K562 (cell line): ENCODE data around the gene ATXN1. TPM values are rescaled to one million over a fixed set of nuclear protein-coding genes. Genes with fewer than 3 reads are reported as not detected.

Source experiments
- BACH1 ChIP-seq: fragments of 200-800 bp; sonication (Bioruptor generic); IDR thresholded peaks from 2 replicates; pipeline ENCODE4 v1.6.1; 2016; ENCODE audit warnings: missing genetic modification characterization, missing compliant biosample characterization
- CCNT2 ChIP-seq: IDR thresholded peaks from 2 replicates; pipeline ENCODE4 v1.6.1; 2011; ENCODE audit warnings: borderline replicate concordance, low read depth, mild to moderate bottlenecking, moderate library complexity, mixed read lengths, low read length; ENCODE audit not compliant: insufficient read length; ENCODE audit errors: extremely low read depth
- E2F6 ChIP-seq, 2 experiments: IDR thresholded peaks; 2 replicates each; pipeline ENCODE4 v1.6.1; 2011; ENCODE audit warnings: borderline replicate concordance in 1 of 2, control low read depth in 1 of 2, low read depth in 1 of 2, low read length in 1 of 2, mild to moderate bottlenecking in 1 of 2, mixed read lengths in 1 of 2, moderate library complexity in 1 of 2; ENCODE audit not compliant: insufficient read depth in 1 of 2, insufficient read length in 1 of 2, poor library complexity in 1 of 2, severe bottlenecking in 1 of 2; ENCODE audit errors: extremely low read depth in 1 of 2
- HINFP ChIP-seq: fragments of 450-650 bp; conservative IDR thresholded peaks from 2 replicates; pipeline ENCODE4 v1.6.1; 2016; ENCODE audit warnings: missing genetic modification characterization, low read depth, mild to moderate bottlenecking, control low read depth, missing compliant biosample characterization
- MITF ChIP-seq: IDR thresholded peaks from 2 replicates; pipeline ENCODE4 v1.6.1; 2014; ENCODE audit warnings: antibody characterized with exemption
- PML ChIP-seq: IDR thresholded peaks from 2 replicates; pipeline ENCODE4 v1.6.1; 2012; ENCODE audit warnings: low read length, inconsistent platforms
- SIRT6 ChIP-seq: IDR thresholded peaks from one replicate; pipeline ENCODE4 v1.6.1; 2012; ENCODE audit warnings: low read depth, mild to moderate bottlenecking, control low read depth, inconsistent platforms, low read length, moderate library complexity
- TSC22D4 ChIP-seq: fragments of 450-650 bp; IDR thresholded peaks from 2 replicates; pipeline ENCODE4 v1.6.1; 2016; ENCODE audit warnings: missing genetic modification characterization, missing biosample characterization, control low read depth
- ZKSCAN3 ChIP-seq: fragments of 250-450 bp; sonication (Bioruptor Pico); IDR thresholded peaks from 2 replicates; pipeline ENCODE4 v1.4.0; 2020
- ZNF431 ChIP-seq: sonication (generic); formaldehyde crosslinking; IDR thresholded peaks from 2 replicates; pipeline ENCODE4 v1.8.0; 2022; ENCODE audit warnings: mild to moderate bottlenecking, missing genetic modification reagents
- ZNF77 ChIP-seq: fragments of 250-450 bp; sonication (Bioruptor Pico); IDR thresholded peaks from 2 replicates; pipeline ENCODE4 v1.5.0; 2020
- ZZZ3 ChIP-seq: fragments of 450-650 bp; IDR thresholded peaks from 2 replicates; pipeline ENCODE4 v1.6.1; 2016; ENCODE audit warnings: antibody characterized with exemption, mild to moderate bottlenecking, moderate library complexity
- polyA plus RNA-seq, 8 experiments: library from polyadenylated mRNA; depleted of rRNA in 4 of 8; stranded (reverse) in 5 of 8; unstranded in 3 of 8; fragments of >200 nt; fragmentation: Nextera tagmentation in 2 of 8; fragmentation: Illumina TruSeq in 1 of 8; extraction: Ambion mirVana in 2 of 8; extraction: Trizol in 1 of 8; gene quantifications; 2 replicates each; pipeline versions ENCODE4 v1.2.1 to v1.2.3, GENCODE V29; 2011 to 2014; ENCODE audit warnings: inconsistent platforms in 1 of 8, missing spikeins in 1 of 8
- total RNA-seq, 7 experiments: library from RNA; depleted of rRNA in 6 of 7; stranded (reverse); fragments of >200 nt in 6 of 7; fragmentation: Illumina TruSeq in 2 of 7; extraction: Trizol in 2 of 7; gene quantifications; 2 replicates each; pipeline versions ENCODE4 v1.2.1 to v1.2.3, GENCODE V29; 2011 to 2021; ENCODE audit warnings: low replicate concordance in 1 of 7

ATXN1 gene
- total and polyA plus RNA-seq, 9 of the 15 experiments (the other 6 are each of a cell fraction or from before 2014, with no cell fraction given): under 0.01 to 1.2 (median 0.58) TPM

GRCh38 chr6:16277101-16277981 lies 483.9 kb downstream of the ATXN1 start (continued):
- no peak for TF ChIP-seq CCNT2
- no peak; the same call in 1 of the 2 replicates for TF ChIP-seq PML
- TF ChIP-seq ZZZ3: no peak
- TF ChIP-seq ZNF77 (CRISPR knock-in tag): no peak
- no peak for TF ChIP-seq SIRT6
- TF ChIP-seq ZNF431 (CRISPR knock-in tag): 0 out of 2 replicates have a peak, but pooled peaks have one; percentile 47
- no peak for TF ChIP-seq HINFP (tag)
- no peak for TF ChIP-seq ZKSCAN3
- no peak for TF ChIP-seq MITF
- TF ChIP-seq E2F6 (IDR thresholded peaks at IDR 0.05; ENCODE audit: borderline replicate concordance in 1 of 2, extremely low read depth in 1 of 2, insufficient read depth in 1 of 2, insufficient read length in 1 of 2, low read depth in 1 of 2, low read length in 1 of 2, poor library complexity in 1 of 2, severe bottlenecking in 1 of 2): no peak
- no peak for TF ChIP-seq BACH1 (tag)
- no peak for TF ChIP-seq TSC22D4
